Stimulated activated CD4-positive, alpha-beta T cell treated with anti-CD3 and anti-CD28 coated beads, Interleukin-12 subunit alpha, Interleukin-12 subunit beta, amount 100 ng/mL, for 4 hours (primary cell): Measurements from ENCODE around the gene COX20.
A peak's percentile ranks its signal among the peaks of the same experiment; 100 is the strongest.

Experiments used
- DNase-seq: peaks from one replicate; pipeline ENCODE4 v3.0.0-alpha.2; 2020

The COX20 gene

DNA sequence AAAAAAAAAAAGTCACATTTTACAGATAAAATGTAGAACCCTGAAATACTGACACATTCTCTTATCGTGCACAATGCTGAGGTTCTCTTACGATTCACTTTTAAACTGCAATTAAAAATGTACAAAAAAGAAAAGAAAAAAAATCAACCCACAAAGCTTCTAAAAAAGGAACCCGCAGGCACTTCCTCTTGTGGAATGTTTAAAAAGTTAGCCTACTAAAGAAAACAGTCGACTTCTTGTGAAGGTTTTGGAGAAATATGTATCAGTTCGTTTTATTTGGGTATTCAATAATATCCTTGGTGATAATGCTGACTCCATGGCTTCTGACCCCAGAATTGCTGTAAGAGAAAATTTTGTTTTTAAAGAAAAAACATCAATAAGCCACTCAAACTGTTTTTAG lies 18.7 kb downstream of the COX20 start:
- DNase-seq, result no peak

DNA sequence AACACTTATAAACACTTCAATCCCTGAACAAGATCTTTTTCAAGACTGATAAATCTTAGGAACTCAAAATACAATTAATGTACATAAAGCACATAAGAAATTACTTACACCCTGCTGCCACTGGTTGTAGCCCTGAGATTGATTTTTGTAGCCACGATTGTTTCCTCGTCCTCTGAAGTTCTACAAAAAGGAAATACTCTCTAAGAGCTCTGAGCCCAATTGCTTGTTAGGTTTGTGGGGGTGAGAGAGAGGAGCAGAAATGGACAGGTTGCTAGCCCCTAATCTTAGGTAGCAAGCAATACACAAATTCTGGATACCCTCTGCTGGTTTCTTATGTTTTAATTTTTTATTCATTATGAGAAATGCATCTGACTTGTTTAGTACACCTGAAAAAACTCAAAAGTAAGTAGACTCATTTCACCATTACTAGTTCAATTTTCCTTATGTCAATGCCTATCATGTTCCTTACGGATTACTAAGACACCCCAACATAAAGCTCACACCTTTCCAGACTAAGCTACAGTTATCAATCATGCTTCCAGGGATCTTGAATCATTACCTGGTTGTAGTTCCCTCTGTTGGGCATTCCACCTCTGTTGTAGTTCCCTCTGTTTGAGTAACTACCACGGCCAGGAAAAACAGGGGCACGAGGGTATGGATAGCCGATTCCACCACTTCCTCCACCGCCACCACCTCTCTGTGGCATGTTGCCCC lies 19.6 kb downstream of the COX20 start:
- no peak for DNase-seq

DNA sequence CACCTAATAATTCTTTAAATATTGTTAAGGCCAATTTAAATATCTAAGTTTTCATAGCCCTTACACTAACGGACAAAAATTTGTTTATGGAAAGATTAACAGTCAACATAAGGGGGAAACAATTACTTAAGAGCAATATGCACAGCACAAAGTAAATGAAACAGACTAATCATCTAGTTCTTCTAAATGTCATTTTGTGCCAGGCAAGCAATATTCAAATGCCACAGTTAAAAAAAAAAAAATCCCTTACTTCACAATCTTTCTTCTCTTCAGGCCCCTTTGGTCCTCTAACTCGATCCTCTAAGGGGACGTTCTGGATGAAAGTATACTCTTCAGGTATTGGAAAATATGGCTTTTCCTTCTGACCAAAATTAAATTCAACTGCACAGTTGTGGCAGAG lies 22.3 kb downstream of the COX20 start:
- DNase-seq, result no peak

DNA sequence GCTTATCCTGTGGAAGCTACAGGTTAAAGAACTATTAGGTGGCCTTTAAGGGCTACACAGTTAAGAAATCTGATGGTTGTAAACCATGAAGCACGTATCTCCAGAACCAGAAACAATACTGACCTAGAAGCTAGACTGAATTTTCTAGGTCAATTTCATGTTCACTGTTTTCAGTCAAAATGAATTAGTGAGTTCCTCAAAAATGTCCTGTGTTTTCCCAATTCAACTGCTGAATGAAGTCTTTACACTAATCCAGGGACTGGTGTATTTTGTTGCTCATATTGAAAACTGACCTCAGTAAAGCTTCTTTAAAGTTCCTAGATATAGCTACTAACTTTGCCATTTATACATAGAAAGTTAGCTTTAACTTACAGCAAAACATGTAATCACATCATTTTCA lies 22.9 kb downstream of the COX20 start:
- DNase-seq, result no peak

DNA sequence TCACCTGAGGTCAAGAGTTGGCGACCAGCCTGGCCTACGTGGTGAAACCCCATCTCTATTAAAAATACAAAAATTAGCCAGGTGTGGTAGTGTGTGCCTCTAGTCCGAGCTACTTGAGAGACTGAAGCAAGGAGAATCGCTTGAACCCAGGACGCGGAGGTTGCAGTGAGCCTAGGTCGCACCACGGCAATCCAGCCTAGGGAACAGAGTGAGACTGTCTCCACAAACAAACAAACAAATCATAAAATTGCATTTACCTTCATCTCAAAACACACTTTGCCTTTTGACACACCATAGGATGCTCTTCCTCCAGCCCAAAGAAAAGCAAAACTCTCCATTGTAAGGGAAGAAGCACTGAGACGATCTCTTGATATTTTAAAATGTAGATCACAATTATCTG lies 24.6 kb downstream of the COX20 start:
- DNase-seq, result no peak

DNA sequence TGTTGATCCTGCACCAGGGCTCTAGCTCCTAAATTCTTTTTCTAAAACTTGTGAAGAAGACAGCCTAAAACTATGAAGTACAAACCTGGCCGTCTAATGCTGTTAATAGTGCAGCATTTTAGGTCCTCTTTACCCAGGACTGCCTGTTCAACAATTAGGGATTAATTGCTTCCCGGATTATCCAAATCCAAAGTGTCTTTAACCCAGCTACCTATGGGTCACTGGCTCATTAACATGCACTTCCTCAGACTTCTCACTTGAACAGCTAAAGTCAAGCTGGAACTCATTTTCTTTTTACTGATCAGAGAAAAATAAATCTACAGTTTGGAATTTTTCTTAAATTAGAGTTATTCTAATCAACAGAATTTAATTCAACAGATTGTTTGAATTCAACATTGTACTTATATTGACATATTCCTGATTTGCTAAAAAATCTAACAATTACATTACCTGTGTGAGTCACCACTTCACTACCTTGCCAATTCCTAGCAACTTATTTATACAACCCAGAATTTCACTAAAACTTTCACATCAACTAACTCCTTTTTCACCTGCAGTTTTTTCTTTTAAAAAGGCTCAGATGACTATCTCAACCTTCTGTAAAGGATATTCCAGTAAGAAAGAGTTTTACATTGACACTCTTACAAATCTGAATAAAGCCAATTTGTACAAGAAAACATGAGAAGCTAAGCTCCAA lies 25.6 kb downstream of the COX20 start:
- no peak for DNase-seq

DNA sequence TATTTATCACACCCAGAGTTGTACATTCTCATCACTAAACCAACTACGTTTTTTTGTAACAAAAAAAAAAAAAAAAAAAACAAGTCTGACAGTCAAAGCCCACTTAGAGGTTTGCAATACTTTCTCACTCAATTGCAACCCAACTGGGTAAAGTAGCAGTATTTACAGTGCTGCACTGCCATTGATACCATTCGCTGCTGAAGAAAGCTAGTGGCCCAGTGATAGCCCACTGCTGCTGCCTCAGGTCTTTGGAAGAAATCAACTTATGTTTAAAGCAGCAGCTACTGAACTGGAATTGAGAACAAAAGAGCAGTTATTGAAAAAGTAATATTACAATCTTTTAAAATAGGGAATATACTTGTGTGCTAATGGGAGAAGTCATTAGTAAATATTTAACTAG lies 26.2 kb downstream of the COX20 start:
- no peak for DNase-seq

DNA sequence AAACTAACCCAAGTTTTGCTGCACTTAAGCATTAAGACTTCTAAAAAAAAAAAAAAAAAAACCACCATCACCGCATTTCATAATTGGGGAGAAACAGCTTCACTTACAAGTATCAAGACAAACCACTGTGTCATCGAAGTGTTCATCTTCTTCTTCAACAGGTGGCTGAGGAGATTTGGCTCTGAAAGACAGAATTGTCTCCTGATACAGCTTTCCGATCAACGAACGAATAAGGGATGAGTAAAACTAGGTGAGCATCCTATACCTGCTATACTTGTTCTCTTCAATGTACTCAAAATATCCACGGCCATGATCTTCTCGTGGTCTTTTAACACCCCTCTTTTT lies 26.9 kb downstream of the COX20 start:
- no peak for DNase-seq

DNA sequence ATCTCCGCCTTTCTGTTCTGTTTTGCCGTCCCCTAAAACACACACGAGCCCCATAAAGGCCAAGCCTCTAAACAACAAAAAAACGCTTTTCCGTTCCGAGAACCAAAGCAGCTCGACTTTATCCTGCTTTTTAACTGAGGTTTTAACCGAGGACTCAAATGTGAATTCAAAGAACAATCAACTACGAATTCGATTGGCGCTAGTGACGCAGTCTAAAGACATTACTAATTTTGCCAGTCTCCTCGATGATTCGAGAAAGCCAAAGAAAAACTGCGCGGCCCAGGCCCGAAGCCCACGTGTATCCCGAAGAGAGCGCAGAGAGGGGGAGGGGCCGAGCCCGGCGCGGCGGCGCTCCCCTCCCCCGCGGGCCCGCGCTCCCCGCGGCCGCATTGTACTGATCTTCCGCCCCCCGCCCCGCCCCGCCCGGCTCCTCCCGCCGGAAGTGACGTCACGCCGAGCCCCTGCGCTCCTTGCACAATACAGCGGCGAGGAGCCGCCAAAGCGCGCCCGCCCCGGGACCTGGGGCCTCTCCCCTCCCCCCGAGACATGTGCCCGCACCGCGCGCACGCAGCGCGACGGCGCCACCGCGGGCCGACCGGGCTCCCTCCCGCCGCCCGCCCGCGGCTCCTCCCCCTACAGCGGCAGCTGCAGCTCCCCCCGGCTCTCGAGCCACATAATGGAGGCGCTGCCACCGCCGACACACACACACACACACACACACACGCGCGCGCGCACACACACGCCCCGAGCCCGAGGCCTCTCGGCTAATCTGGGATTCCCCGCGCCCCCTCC lies 27.4 kb downstream of the COX20 start:
- peak; percentile 99 for DNase-seq

DNA sequence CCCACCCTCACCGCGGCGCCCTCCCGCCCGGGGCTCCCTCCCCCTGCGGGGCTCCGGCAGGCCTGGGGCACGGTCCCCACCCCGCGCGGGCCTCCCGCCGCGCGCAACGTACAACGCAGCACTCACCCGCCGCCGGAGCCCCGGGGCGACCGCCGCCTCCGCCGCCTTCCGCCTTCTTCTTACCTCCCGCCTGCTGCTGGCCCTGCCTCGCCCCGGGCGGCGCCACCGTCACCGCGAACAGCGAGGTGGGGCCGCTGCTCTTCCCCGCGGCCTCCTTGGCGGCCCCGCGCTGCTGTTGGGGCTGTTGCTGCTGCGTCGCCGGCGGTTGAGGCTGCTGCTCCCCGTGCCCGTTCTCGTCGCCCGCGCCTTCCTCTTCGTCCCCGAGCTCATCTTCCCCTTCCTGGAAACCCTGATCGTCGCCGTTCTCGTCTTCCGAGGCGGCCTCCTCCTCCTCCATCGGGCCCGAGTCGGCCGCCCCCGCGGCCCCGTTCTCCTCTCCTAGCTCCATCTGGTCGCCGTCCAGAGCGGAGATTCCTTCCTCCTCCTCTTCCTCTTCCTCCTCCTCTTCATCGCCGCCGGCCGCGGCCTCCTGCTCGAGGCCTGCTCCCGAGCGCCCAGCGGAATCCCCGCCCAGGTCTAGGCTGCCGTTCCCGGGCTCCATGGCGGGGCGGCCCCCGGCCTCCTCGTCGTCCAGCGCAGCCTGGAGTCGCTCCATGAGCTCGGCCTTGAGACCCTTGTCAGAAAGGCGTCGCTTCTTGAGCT lies 28.2 kb downstream of the COX20 start:
- peak; percentile 40 for DNase-seq

DNA sequence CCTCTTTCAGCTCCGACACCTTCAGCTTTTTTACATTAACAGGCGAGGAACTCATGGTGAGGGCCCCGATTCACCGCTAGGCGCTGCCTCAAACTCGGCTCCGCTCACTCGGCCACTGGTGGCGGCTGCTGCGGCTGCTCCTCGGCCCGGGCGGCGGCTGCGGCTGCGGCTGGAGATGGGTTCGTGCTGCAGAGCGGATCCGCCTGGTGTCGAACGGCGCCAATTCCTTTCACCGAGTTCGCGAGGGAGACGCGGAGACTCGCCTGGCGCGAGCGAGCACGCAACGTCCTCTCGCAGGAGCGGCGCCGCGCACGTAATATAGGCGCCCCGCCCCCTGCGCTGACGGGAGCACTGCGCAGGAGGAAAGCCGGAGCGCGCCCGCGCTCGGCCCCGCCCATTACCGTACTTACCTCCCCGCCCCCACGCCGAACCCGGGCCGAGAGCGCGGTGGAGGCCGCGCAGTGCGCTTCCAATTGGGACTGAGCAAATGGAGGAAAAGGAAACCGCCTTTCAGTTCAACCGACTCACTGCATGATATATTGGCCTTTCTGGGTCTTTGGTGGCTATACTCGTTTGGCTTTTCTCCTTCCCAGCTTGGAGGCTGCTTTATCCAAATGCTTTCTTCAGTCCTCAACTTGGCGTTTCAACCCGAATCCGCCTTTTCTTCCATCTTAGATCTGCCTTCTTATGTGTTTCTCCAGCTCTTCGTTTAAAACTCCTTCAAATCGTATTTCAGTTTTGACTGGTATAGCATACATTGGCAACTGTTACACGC lies 29.0 kb downstream of the COX20 start, which contains the start of gene HNRNPU:
Gene HNRNPU (minus strand): TSS at position 291 of the 775 bp plus-strand sequence. CDS start 236 bp downstream, at position 55.
- peak; percentile 97 for DNase-seq

DNA sequence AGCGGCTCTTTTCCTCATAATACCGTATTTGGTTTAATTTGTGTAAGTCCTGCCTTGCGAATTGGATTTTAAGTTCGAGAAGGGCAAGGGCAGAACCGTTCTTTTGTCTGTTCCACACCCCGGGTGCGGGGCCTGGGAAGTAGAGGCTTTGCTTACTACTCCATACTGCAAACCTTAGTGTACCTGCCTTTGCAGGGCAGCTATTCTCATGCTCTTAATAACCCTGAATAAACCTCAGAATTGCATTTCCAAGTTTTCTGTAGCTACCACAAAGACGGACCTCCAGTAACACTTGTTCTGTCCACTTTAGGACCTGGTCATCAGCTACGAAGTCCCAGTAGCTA lies 29.5 kb downstream of the COX20 start:
- DNase-seq, result peak; percentile 26

DNA sequence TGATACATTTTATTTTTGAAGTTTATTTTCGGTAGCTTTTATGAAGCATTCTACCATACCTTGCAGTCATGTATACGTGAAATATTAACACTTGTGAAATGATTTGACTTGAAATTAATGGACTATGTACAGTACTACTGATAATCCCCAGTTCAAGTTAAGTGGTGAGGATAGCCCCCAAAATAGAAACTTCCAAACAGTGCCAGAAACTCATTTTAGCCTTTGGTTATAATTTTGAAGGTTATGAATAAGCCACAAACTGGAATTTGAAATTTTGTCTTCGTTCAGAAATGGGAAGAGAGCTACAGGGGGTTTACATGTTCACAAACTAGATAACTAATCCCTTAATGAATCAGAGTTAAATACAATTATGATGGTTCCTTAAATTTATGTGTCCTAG lies 30.4 kb downstream of the COX20 start:
- no peak for DNase-seq

DNA sequence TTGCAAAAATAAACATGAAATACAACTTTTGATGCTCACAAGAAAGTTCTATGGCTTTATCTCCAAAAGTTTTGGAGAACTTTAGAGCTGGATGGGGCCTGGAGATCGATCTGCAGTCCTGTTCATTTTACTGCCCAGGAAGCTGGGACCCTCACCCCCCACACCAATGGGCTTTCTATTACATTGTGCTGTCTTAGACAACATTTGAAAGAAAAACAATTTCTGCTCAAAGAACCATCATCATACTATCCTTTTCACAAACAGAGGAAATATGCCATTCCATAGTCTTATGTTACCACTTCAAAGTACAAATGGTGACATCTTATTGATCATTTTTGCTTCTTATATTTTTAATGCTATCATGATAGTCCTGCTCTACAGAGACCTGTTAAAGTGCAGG lies 30.9 kb downstream of the COX20 start:
- DNase-seq, result no peak

DNA sequence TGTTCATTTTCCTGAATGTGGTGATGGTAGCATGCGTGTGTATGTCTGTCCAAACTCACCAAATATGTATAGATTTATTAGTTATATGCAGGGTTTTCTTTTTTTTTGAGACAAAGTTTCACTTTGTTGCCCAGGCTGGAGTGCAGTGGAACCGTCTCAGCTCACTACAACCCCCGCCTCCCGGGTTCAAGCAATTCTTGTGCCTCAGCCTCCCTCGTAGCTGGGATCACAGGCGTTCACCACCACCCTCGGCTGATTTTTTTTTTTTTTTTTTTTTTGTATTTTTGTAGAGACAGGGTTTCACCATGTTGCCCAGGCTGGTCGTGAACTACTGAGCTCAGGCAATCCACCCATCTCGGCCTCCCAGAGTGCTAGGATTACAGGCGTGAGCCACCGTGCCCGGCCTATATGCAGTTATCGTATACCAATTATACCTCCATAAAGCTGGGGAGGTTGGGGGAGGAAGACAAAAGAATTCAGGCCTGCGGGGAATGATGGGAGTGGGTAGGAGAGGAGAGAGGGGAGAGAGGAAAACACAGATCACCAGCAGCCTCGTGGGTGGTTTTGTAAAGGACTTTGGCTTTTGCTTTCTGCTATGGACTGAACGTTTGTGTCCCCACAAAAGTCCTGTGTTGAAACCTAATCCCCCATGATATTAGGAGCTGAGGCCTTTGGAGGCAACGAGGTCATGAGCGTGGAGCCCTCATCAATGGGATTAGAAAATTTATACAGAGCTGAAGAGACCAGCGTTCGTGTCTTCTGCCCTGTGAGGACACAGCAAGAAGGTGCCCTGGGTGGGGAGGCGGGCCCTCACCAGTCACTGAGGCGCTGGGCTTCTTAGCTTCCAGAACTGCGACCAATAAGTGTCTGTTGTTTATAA lies 33.3 kb downstream of the COX20 start:
- no peak for DNase-seq

DNA sequence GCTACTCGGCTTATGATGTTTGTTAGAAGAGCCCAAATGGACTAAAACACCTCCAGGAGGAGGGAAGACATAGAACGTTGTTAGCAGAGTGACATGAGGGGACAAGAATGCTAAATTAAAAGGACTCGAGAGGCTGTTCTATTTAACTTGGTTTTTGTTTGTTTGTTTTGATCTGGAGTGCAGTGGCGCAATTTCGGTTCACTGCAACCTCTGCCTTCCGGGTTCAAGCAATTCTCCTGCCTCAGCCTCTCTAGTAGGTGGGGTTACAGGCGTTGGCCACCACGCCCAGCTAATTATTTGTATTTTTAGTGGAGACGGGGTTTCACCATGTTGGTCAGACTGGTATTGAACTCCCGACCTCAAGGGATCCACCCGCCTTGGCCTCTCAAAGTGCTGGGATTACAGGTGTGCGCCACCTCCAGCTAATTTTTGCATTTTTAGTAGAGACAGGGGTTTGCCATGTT lies 33.9 kb downstream of the COX20 start:
- no peak for DNase-seq

DNA sequence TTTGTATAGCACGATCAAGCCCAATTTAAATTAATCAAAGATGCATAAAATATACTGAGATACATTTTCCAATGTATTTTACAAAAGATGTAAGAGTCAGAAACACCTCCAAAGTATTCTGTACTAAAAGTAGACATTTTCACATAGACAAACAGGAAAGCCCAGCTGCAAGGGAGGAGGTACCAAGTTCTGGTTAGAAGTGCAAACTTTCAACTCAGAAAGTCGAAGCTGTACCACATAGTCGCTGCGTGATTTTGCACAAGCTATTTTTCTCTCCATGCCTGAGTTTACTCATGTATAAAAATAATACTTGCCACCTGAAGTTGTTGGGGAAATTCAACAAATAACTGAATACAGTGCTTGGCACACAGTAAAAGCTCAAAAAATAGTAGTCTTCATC lies 34.5 kb downstream of the COX20 start:
- DNase-seq, result no peak

DNA sequence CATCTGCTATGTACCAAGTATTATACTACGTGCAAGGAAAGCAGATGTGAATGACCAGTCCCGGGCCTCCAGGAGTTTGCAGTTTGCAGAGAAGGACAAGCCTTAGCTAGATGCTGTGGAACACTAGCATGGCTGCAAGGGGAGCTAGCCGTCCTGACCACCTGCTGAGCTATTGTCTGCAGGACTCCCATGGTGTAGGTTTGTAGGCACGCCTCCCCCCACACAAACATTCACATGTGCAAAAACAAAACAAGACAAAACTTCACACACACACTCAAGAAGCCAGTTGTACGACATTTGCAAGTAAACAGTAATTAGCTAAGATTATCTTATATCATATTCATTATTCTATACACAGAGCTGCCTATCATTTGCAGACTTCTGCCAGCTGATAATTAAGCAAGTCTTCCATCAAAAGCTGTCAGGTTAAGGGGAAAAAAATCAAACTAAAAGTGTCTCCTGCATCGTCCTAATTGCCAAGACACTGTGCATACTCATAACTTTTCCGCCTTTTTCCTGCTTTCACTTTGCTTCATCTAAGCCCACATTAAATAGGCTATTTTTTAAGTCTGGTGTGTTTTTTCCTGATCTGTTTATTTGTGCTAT lies 39.6 kb downstream of the COX20 start:
- no peak for DNase-seq

DNA sequence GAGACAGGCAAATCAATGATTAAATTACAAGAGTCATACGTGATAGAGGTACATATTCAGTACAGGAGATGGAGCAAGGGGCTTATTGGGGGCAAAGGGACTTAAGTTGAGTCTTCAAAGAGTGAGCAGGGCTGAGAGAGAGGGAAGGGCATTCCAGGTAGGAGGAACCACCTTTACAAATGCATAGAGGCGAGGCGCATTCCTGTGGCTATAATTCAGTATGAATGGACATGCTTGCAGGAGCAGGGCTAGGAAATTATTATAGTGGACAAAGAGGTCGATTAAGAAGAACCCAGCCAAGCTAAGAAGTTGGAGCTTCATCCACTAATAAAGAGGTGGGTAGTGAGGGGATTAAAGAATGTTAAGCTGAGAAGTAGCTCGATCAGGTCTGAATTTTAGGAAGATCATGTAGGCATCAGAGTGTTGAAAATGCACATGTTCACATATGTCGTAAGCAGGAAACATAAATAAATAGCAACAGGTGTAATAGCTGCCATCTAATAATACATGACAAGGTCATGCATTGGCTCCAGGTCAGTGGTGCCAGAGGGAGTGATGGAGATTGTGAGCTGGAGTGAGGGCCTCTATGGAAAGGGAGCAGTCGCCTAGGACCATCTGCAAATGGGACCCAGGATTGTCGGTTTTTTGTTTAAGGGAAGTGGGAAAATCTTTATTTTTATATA lies 40.9 kb downstream of the COX20 start:
- DNase-seq, result no peak

DNA sequence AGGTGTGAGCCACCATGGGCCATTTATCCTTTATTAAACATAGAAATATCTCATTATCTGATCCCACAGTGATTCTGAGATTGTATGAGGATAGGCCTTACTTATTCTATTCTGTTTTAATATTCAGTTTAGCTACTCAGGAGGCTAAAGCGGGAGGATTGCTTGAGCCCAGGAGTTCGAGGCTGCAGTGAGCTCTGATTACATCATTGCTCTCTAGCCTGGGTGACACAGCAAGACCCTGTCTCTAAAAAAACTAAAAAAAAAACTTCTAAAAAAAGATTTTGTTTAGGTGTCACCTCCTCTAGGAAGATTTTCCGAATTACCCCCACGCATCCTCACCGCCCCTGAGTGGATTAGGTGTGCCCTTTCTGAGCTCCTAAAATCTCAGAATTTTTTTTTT lies 43.2 kb downstream of the COX20 start:
- no peak for DNase-seq
